Measurements from ENCODE around the gene MAP4K2. TPM values are rescaled to one million over a fixed set of nuclear protein-coding genes. Genes with fewer than 3 reads are reported as not detected.

The MAP4K2 gene
- polyA plus RNA-seq, 1 of the 3 experiments (the other 2 are of a cell fraction): 20.0 TPM

DNA sequence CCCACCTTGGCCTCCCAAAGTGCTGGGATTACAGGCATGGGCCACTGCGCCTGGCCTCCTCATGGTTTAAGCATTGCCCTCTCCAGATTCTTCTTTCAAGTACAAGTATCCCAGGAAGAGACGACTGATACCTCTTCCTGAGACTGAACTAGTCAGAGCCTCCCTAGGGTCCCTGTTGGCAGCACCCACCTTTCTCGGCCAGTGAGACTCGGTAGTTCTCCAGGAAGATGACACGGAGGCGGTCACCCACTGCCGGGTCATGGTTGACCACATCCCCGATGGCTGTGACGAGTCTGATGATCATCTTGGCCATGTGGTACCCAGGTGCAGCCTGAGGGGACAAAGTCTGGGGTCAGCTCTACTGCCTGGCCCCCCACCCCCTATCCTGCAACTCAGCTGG is 51.9 kb downstream of the MAP4K2 start:
- Histone ChIP-seq H4K20me1 (ENCODE audit: insufficient read depth) (peaks cover 2% of the 10 kb centered on the region; the same call in 1 of the 2 replicates), H3K4me2 (no peak overlapping the region), H3K9ac (no peak overlapping the region), H3K4me3 (ENCODE audit: low read depth in 2 of 2, low read length in 1 of 2) (no peak overlapping the region), H3K4me1 (ENCODE audit: control insufficient read depth in 1 of 2, insufficient read depth in 2 of 2, low read depth in 1 of 2, low read length in 1 of 2) (peaks cover 0 to under 1% of the 10 kb centered on the region in 2 experiments; a peak in 1 of 4 replicates), H3K36me3 (replicated peaks in 1 of 2; ENCODE audit: control insufficient read depth in 1 of 2, insufficient read depth in 2 of 2, low read length in 1 of 2) (no peaks in the 10 kb centered on the region), H3K79me2 (ENCODE audit: insufficient read depth) (no peaks in the 10 kb centered on the region), H3K27me3 (ENCODE audit: insufficient read depth) (no peaks in the 10 kb centered on the region), H2AFZ (ENCODE audit: low read depth) (no peak overlapping the region), H3F3A (replicated peaks; ENCODE audit: insufficient read depth) (peaks cover 22% of the 10 kb centered on the region), H3K9me2 (no peaks in the 10 kb centered on the region), H3K27ac (ENCODE audit: low read depth in 2 of 2, low read length in 1 of 2) (no peak overlapping the region), H3K9me3 (no peaks in the 10 kb centered on the region)
- POLR2A ChIA-PET: no interaction called here
- CTCF ChIA-PET: interaction anchor here (1.3 to 3.4 kb wide), 3 partner anchors 9 to 17 kb away, joined by 3 to 15 read pairs (median 5); no protein-coding TSS in a partner anchor
- DNase-seq: no peak
- no peak for TF ChIP-seq RXRA (IDR thresholded peaks at IDR 0.05; ENCODE audit: borderline replicate concordance, low read depth)
- TF ChIP-seq RAD21 (IDR thresholded peaks at IDR 0.05; ENCODE audit: low read length): no peak
- TF ChIP-seq, protein P1, sequence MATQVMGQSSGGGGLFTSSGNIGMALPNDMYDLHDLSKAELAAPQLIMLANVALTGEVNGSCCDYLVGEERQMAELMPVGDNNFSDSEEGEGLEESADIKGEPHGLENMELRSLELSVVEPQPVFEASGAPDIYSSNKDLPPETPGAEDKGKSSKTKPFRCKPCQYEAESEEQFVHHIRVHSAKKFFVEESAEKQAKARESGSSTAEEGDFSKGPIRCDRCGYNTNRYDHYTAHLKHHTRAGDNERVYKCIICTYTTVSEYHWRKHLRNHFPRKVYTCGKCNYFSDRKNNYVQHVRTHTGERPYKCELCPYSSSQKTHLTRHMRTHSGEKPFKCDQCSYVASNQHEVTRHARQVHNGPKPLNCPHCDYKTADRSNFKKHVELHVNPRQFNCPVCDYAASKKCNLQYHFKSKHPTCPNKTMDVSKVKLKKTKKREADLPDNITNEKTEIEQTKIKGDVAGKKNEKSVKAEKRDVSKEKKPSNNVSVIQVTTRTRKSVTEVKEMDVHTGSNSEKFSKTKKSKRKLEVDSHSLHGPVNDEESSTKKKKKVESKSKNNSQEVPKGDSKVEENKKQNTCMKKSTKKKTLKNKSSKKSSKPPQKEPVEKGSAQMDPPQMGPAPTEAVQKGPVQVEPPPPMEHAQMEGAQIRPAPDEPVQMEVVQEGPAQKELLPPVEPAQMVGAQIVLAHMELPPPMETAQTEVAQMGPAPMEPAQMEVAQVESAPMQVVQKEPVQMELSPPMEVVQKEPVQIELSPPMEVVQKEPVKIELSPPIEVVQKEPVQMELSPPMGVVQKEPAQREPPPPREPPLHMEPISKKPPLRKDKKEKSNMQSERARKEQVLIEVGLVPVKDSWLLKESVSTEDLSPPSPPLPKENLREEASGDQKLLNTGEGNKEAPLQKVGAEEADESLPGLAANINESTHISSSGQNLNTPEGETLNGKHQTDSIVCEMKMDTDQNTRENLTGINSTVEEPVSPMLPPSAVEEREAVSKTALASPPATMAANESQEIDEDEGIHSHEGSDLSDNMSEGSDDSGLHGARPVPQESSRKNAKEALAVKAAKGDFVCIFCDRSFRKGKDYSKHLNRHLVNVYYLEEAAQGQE (IDR thresholded peaks at IDR 0.05; ENCODE audit: low read depth, low read length): no peak
- no peak for TF ChIP-seq RFX5 (IDR thresholded peaks at IDR 0.05; ENCODE audit: low read length)
- TF ChIP-seq, protein P2, sequence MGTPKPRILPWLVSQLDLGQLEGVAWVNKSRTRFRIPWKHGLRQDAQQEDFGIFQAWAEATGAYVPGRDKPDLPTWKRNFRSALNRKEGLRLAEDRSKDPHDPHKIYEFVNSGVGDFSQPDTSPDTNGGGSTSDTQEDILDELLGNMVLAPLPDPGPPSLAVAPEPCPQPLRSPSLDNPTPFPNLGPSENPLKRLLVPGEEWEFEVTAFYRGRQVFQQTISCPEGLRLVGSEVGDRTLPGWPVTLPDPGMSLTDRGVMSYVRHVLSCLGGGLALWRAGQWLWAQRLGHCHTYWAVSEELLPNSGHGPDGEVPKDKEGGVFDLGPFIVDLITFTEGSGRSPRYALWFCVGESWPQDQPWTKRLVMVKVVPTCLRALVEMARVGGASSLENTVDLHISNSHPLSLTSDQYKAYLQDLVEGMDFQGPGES (IDR thresholded peaks at IDR 0.05; ENCODE audit: low read depth, low read length): no peak
- TF ChIP-seq GATA2 (CRISPR knock-in tag; IDR thresholded peaks at IDR 0.05): no peak
- TF ChIP-seq, protein P3, sequence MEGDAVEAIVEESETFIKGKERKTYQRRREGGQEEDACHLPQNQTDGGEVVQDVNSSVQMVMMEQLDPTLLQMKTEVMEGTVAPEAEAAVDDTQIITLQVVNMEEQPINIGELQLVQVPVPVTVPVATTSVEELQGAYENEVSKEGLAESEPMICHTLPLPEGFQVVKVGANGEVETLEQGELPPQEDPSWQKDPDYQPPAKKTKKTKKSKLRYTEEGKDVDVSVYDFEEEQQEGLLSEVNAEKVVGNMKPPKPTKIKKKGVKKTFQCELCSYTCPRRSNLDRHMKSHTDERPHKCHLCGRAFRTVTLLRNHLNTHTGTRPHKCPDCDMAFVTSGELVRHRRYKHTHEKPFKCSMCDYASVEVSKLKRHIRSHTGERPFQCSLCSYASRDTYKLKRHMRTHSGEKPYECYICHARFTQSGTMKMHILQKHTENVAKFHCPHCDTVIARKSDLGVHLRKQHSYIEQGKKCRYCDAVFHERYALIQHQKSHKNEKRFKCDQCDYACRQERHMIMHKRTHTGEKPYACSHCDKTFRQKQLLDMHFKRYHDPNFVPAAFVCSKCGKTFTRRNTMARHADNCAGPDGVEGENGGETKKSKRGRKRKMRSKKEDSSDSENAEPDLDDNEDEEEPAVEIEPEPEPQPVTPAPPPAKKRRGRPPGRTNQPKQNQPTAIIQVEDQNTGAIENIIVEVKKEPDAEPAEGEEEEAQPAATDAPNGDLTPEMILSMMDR (IDR thresholded peaks at IDR 0.05): no peak
- TF ChIP-seq, protein P4, sequence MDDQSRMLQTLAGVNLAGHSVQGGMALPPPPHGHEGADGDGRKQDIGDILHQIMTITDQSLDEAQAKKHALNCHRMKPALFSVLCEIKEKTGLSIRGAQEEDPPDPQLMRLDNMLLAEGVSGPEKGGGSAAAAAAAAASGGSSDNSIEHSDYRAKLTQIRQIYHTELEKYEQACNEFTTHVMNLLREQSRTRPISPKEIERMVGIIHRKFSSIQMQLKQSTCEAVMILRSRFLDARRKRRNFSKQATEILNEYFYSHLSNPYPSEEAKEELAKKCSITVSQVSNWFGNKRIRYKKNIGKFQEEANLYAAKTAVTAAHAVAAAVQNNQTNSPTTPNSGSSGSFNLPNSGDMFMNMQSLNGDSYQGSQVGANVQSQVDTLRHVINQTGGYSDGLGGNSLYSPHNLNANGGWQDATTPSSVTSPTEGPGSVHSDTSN (IDR thresholded peaks at IDR 0.05): no peak
- TF ChIP-seq TEAD4 (IDR thresholded peaks at IDR 0.05; ENCODE audit: borderline replicate concordance, insufficient read depth): no peak
- no peak for TF ChIP-seq CHD2 (IDR thresholded peaks at IDR 0.05; ENCODE audit: low read length, partially characterized antibody)
- no peak for TF ChIP-seq FOSL2 (IDR thresholded peaks at IDR 0.05; ENCODE audit: borderline replicate concordance, low read depth)
- no peak for TF ChIP-seq NFIC (IDR thresholded peaks at IDR 0.05; ENCODE audit: borderline replicate concordance)
- TF ChIP-seq TCF12 (IDR thresholded peaks at IDR 0.05): no peak
- no peak for TF ChIP-seq ELF1 (IDR thresholded peaks at IDR 0.05)
- TF ChIP-seq, protein P5, sequence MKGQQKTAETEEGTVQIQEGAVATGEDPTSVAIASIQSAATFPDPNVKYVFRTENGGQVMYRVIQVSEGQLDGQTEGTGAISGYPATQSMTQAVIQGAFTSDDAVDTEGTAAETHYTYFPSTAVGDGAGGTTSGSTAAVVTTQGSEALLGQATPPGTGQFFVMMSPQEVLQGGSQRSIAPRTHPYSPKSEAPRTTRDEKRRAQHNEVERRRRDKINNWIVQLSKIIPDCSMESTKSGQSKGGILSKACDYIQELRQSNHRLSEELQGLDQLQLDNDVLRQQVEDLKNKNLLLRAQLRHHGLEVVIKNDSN (IDR thresholded peaks at IDR 0.05; ENCODE audit: borderline replicate concordance, low read depth): no peak
- TF ChIP-seq SMC3 (IDR thresholded peaks at IDR 0.05; ENCODE audit: low read depth, low read length): no peak
- TF ChIP-seq SIN3A (IDR thresholded peaks at IDR 0.05; ENCODE audit: borderline replicate concordance, low read depth, low read length): no peak
- no peak for TF ChIP-seq YY1 (IDR thresholded peaks at IDR 0.05; ENCODE audit: low read depth)
- TF ChIP-seq, protein P6, sequence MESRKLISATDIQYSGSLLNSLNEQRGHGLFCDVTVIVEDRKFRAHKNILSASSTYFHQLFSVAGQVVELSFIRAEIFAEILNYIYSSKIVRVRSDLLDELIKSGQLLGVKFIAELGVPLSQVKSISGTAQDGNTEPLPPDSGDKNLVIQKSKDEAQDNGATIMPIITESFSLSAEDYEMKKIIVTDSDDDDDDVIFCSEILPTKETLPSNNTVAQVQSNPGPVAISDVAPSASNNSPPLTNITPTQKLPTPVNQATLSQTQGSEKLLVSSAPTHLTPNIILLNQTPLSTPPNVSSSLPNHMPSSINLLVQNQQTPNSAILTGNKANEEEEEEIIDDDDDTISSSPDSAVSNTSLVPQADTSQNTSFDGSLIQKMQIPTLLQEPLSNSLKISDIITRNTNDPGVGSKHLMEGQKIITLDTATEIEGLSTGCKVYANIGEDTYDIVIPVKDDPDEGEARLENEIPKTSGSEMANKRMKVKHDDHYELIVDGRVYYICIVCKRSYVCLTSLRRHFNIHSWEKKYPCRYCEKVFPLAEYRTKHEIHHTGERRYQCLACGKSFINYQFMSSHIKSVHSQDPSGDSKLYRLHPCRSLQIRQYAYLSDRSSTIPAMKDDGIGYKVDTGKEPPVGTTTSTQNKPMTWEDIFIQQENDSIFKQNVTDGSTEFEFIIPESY (IDR thresholded peaks at IDR 0.05; ENCODE audit: borderline replicate concordance, low read depth): no peak
- TF ChIP-seq, protein P7, sequence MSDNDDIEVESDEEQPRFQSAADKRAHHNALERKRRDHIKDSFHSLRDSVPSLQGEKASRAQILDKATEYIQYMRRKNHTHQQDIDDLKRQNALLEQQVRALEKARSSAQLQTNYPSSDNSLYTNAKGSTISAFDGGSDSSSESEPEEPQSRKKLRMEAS (IDR thresholded peaks at IDR 0.05; ENCODE audit: low read depth): no peak
- WGBS (ENCODE audit: low lambda C conversion rate): 90% methylated on average over 3 of the region's 9 CpGs
